NCI-H526 treated with DMSO at 0.1 percent for 48 hours (cell line): ENCODE data around the gene ALDH1A1.

Experiments
- DNase-seq: peaks from one replicate; lab custom pipeline; 2025; lab: John Stamatoyannopoulos, UW

Gene ALDH1A1

GRCh38 chr9:72855890-72856523, 96.8 kb downstream of the ALDH1A1 start:
- DNase-seq: no peak

- DNase-seq: no peak
Measured at GRCh38 chr9:72855321-72855720, 97.5 kb downstream of the ALDH1A1 start.
